K562 (cell line): ENCODE results near the gene FAM47B. TPM values are rescaled to one million over a fixed set of nuclear protein-coding genes. Genes with fewer than 3 reads are reported as not detected.

ENCODE experiments used
- ATAC-seq: fragments of 200-7000 bp; cut with Tn5 transposase; 3 replicates; pipeline ENCODE4 v1.9.1; 2020; ENCODE audit warnings: moderate library complexity
- BruUV-seq: library from RNA; stranded (reverse); fragments of 400-500 nt; replicated peaks from 2 replicates; lab custom pipeline; 2021; lab: Mats Ljungman, UMichigan
- CTCF ChIA-PET: fragments of 300-600 bp; formaldehyde crosslinking; extraction: SDS; loops from one replicate; lab custom pipeline; 2021; ENCODE audit warnings: low intra/inter-chr PET ratio; lab: Yijun Ruan, JAX
- POLR2A ChIA-PET: fragments of 300-600, 350-650 bp; sonication (Branson Sonifier 250); formaldehyde crosslinking; extraction: SDS; loops from one replicate; lab custom pipeline; 2021; ENCODE audit warnings: antibody characterized with exemption, inconsistent platforms; lab: Yijun Ruan, JAX
- DNase-seq, 4 experiments: peaks; one replicate each; pipeline versions ENCODE4 v3.0.0 to v3.0.0-alpha.2; 2011 to 2018; ENCODE audit warnings: low spot score in 3 of 4, mixed read lengths in 3 of 4; ENCODE audit errors: extremely low read depth in 1 of 4
- FAIRE-seq: peaks from 2 replicates; lab custom pipeline; 2011; peaks lifted over from hg19 to GRCh38; lab: Jason Lieb, UNC
- H2AFZ ChIP-seq: 2 replicates; pipeline ENCODE4 v1.6.0; 2011; ENCODE audit warnings: low read depth, low read length, control low read depth, inconsistent platforms
- H3K27ac ChIP-seq: fragments of 200-600 bp; 3 replicates; pipeline ENCODE4 v1.8.0; 2011; ENCODE audit warnings: low read depth, mild to moderate bottlenecking, control low read depth, inconsistent platforms, low read length, moderate library complexity, mixed read lengths; ENCODE audit errors: extremely low read depth
- H3K27me3 ChIP-seq, 2 experiments: fragments of 300-600 bp in 1 of 2; 2 replicates in 1 of 2; 3 replicates in 1 of 2; pipeline versions ENCODE4 v1.6.0 to v1.8.0; 2011; ENCODE audit warnings: inconsistent platforms in 2 of 2, low read length in 2 of 2, mild to moderate bottlenecking in 1 of 2, mixed read lengths in 1 of 2, moderate library complexity in 1 of 2; ENCODE audit not compliant: control insufficient read depth in 2 of 2, insufficient read depth in 2 of 2
- H3K36me3 ChIP-seq: fragments of 300-600 bp; 3 replicates; pipeline ENCODE4 v1.8.0; 2011; ENCODE audit warnings: mild to moderate bottlenecking, low read length, inconsistent platforms; ENCODE audit not compliant: control insufficient read depth, insufficient read depth
- H3K4me1 ChIP-seq, 2 experiments: fragments of 200-600 bp in 1 of 2; replicated peaks in 1 of 2; 2 replicates in 1 of 2; 3 replicates in 1 of 2; pipeline versions ENCODE4 v1.5.1 to v1.8.0; 2011; ENCODE audit warnings: inconsistent platforms in 2 of 2, low read length in 2 of 2, mild to moderate bottlenecking in 1 of 2, mixed read lengths in 1 of 2, moderate library complexity in 1 of 2; ENCODE audit not compliant: control insufficient read depth in 2 of 2, insufficient read depth in 2 of 2
- H3K4me2 ChIP-seq: 2 replicates; pipeline ENCODE4 v1.6.1; 2011; ENCODE audit warnings: low read length, control low read depth, inconsistent platforms, mixed read lengths; ENCODE audit not compliant: insufficient read depth
- H3K4me3 ChIP-seq: fragments of 200-600 bp; sonication (generic), shearing (Covaris generic); 2 replicates; pipeline ENCODE4 v1.5.1; 2016; ENCODE audit warnings: control low read depth, inconsistent platforms
- H3K79me2 ChIP-seq: fragments of 200-600 bp; 3 replicates; pipeline ENCODE4 v1.8.0; 2011; ENCODE audit warnings: low read length, inconsistent platforms; ENCODE audit not compliant: control insufficient read depth, insufficient read depth
- H3K9ac ChIP-seq, 2 experiments: 2 replicates each; pipeline versions ENCODE4 v1.6.0 to v1.6.1; 2011; ENCODE audit warnings: low read depth in 2 of 2, low read length in 2 of 2, control low read depth in 1 of 2, inconsistent platforms in 1 of 2, mild to moderate bottlenecking in 1 of 2, mixed read lengths in 1 of 2; ENCODE audit not compliant: insufficient read depth in 1 of 2
- H3K9me1 ChIP-seq: one replicate; pipeline ENCODE4 v1.6.0; 2011; ENCODE audit warnings: inconsistent platforms, mild to moderate bottlenecking, low read length, moderate library complexity; ENCODE audit not compliant: control insufficient read depth, insufficient read depth
- H3K9me3 ChIP-seq: replicated peaks from 2 replicates; pipeline ENCODE4 v1.5.1; 2011; ENCODE audit warnings: low read depth, low read length, inconsistent platforms; ENCODE audit not compliant: control insufficient read depth, insufficient read depth
- H4K20me1 ChIP-seq: replicated peaks from 2 replicates; pipeline ENCODE4 v1.6.1; 2011; ENCODE audit warnings: low read length, inconsistent platforms, mixed read lengths; ENCODE audit not compliant: control insufficient read depth, insufficient read depth
- ATF4 ChIP-seq: fragments of 450-650 bp; formaldehyde crosslinking; IDR thresholded peaks from 2 replicates; pipeline ENCODE4 v1.4.0; 2022; ENCODE audit warnings: mild to moderate bottlenecking, moderate library complexity
- CHD1 ChIP-seq: fragments of 200-600 bp; sonication (generic); IDR thresholded peaks from one replicate; pipeline ENCODE4 v1.6.1; 2012; ENCODE audit warnings: mild to moderate bottlenecking, moderate library complexity, low read length, inconsistent platforms
- CHD2 ChIP-seq: IDR thresholded peaks from 2 replicates; pipeline ENCODE4 v1.6.1; 2011; ENCODE audit warnings: low read depth, low read length
- EGR1 ChIP-seq: fragments of 450-650 bp; conservative IDR thresholded peaks from 2 replicates; pipeline ENCODE4 v1.6.1; 2017; ENCODE audit warnings: mild to moderate bottlenecking
- LCOR ChIP-seq: sonication (generic); formaldehyde crosslinking; IDR thresholded peaks from 2 replicates; pipeline ENCODE4 v1.8.0; 2022; ENCODE audit warnings: mild to moderate bottlenecking, missing genetic modification reagents
- MYNN ChIP-seq, 2 experiments: sonication (generic); formaldehyde crosslinking in 1 of 2; IDR thresholded peaks; 2 replicates each; pipeline versions ENCODE4 v1.5.0 to v1.6.1; 2016 to 2020; ENCODE audit warnings: antibody characterized with exemption in 1 of 2, missing genetic modification reagents in 1 of 2
- RAD21 ChIP-seq, 2 experiments: fragments of 250-450 bp in 1 of 2; fragments of 450-650 bp in 1 of 2; sonication (Bioruptor Pico) in 1 of 2; formaldehyde crosslinking in 1 of 2; IDR thresholded peaks in 1 of 2; conservative IDR thresholded peaks in 1 of 2; 2 replicates each; pipeline versions ENCODE4 v1.4.0 to v1.8.0; 2020 to 2022; ENCODE audit warnings: mild to moderate bottlenecking in 2 of 2, moderate library complexity in 1 of 2
- USF1 ChIP-seq: sonication (generic); formaldehyde crosslinking; IDR thresholded peaks from 2 replicates; pipeline ENCODE4 v1.9.0; 2022; ENCODE audit warnings: mild to moderate bottlenecking, missing genetic modification reagents
- WGBS: fragments of 100-300 bp; shearing (Covaris generic); methylation state at CpG from one replicate; pipeline ENCODE4 v1.1.6; 2016; ENCODE audit warnings: low coverage, mixed read lengths; ENCODE audit not compliant: insufficient coverage; ENCODE audit errors: missing lambda C conversion rate; 5-methylcytosine and 5-hydroxymethylcytosine counted together
- in situ Hi-C: fragments of 300-500 bp; cut with MboI; formaldehyde crosslinking; loops from 4 replicates; pipeline ENCODE4 v1.15.0; 2018; ENCODE audit warnings: inconsistent platforms, mixed read lengths
- intact Hi-C: fragments of 100-400 bp; cut with micrococcal nuclease; formaldehyde crosslinking; loops from 2 replicates; pipeline ENCODE4 v1.14.2; 2022
- polyA plus RNA-seq, 8 experiments: library from polyadenylated mRNA; depleted of rRNA in 4 of 8; stranded (reverse) in 5 of 8; unstranded in 3 of 8; fragments of >200 nt; fragmentation: Nextera tagmentation in 2 of 8; fragmentation: Illumina TruSeq in 1 of 8; extraction: Ambion mirVana in 2 of 8; extraction: Trizol in 1 of 8; gene quantifications; 2 replicates each; pipeline versions ENCODE4 v1.2.1 to v1.2.3, GENCODE V29; 2011 to 2014; ENCODE audit warnings: inconsistent platforms in 1 of 8, missing spikeins in 1 of 8
- total RNA-seq, 7 experiments: library from RNA; depleted of rRNA in 6 of 7; stranded (reverse); fragments of >200 nt in 6 of 7; fragmentation: Illumina TruSeq in 2 of 7; extraction: Trizol in 2 of 7; gene quantifications; 2 replicates each; pipeline versions ENCODE4 v1.2.1 to v1.2.3, GENCODE V29; 2011 to 2021; ENCODE audit warnings: low replicate concordance in 1 of 7
- TF ChIP-seq, protein P1 (sequence below): fragments of 200-600 bp; sonication (generic); IDR thresholded peaks from one replicate; pipeline ENCODE4 v1.6.1; 2012; ENCODE audit warnings: mild to moderate bottlenecking, low read depth, low read length, inconsistent platforms

The FAM47B gene
- total and polyA plus RNA-seq, 9 of the 15 experiments (the other 6 are each of a cell fraction or from before 2014, with no cell fraction given), result not detected

DNA sequence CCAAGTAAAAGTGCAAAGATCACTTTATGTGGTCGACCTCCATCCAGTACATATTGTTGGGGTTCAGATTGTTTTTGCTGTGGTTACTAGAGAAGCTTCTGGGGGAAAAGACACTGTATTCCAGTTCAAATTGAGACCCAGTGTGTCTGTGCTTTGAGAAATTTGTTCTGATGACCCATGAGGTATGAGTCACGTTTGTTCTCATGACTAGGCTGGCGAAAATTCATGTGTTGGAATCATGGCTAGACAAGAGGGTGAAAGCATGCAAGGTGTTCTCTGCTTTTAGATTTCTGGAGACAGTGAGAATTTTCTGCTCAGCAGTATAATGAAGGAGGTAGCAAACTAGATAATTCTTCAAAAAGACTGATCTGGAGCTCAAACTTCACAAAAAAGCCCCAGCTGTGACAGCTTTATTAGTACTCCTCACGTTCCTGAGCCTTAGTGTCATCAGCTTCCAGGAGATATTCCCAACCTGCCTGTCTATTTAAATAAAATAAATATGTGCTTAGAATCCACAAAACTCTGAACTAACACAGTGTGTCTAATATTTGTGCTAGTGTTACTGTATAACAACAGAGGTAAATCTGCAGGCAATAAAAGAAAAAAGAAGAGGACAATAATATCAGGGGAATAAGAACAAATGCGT, 24.4 kb upstream of the FAM47B start:
- in situ Hi-C loops, result no loop called here
- no peak for FAIRE-seq
- intact Hi-C loops, result no loop called here
- TF ChIP-seq, protein P1, sequence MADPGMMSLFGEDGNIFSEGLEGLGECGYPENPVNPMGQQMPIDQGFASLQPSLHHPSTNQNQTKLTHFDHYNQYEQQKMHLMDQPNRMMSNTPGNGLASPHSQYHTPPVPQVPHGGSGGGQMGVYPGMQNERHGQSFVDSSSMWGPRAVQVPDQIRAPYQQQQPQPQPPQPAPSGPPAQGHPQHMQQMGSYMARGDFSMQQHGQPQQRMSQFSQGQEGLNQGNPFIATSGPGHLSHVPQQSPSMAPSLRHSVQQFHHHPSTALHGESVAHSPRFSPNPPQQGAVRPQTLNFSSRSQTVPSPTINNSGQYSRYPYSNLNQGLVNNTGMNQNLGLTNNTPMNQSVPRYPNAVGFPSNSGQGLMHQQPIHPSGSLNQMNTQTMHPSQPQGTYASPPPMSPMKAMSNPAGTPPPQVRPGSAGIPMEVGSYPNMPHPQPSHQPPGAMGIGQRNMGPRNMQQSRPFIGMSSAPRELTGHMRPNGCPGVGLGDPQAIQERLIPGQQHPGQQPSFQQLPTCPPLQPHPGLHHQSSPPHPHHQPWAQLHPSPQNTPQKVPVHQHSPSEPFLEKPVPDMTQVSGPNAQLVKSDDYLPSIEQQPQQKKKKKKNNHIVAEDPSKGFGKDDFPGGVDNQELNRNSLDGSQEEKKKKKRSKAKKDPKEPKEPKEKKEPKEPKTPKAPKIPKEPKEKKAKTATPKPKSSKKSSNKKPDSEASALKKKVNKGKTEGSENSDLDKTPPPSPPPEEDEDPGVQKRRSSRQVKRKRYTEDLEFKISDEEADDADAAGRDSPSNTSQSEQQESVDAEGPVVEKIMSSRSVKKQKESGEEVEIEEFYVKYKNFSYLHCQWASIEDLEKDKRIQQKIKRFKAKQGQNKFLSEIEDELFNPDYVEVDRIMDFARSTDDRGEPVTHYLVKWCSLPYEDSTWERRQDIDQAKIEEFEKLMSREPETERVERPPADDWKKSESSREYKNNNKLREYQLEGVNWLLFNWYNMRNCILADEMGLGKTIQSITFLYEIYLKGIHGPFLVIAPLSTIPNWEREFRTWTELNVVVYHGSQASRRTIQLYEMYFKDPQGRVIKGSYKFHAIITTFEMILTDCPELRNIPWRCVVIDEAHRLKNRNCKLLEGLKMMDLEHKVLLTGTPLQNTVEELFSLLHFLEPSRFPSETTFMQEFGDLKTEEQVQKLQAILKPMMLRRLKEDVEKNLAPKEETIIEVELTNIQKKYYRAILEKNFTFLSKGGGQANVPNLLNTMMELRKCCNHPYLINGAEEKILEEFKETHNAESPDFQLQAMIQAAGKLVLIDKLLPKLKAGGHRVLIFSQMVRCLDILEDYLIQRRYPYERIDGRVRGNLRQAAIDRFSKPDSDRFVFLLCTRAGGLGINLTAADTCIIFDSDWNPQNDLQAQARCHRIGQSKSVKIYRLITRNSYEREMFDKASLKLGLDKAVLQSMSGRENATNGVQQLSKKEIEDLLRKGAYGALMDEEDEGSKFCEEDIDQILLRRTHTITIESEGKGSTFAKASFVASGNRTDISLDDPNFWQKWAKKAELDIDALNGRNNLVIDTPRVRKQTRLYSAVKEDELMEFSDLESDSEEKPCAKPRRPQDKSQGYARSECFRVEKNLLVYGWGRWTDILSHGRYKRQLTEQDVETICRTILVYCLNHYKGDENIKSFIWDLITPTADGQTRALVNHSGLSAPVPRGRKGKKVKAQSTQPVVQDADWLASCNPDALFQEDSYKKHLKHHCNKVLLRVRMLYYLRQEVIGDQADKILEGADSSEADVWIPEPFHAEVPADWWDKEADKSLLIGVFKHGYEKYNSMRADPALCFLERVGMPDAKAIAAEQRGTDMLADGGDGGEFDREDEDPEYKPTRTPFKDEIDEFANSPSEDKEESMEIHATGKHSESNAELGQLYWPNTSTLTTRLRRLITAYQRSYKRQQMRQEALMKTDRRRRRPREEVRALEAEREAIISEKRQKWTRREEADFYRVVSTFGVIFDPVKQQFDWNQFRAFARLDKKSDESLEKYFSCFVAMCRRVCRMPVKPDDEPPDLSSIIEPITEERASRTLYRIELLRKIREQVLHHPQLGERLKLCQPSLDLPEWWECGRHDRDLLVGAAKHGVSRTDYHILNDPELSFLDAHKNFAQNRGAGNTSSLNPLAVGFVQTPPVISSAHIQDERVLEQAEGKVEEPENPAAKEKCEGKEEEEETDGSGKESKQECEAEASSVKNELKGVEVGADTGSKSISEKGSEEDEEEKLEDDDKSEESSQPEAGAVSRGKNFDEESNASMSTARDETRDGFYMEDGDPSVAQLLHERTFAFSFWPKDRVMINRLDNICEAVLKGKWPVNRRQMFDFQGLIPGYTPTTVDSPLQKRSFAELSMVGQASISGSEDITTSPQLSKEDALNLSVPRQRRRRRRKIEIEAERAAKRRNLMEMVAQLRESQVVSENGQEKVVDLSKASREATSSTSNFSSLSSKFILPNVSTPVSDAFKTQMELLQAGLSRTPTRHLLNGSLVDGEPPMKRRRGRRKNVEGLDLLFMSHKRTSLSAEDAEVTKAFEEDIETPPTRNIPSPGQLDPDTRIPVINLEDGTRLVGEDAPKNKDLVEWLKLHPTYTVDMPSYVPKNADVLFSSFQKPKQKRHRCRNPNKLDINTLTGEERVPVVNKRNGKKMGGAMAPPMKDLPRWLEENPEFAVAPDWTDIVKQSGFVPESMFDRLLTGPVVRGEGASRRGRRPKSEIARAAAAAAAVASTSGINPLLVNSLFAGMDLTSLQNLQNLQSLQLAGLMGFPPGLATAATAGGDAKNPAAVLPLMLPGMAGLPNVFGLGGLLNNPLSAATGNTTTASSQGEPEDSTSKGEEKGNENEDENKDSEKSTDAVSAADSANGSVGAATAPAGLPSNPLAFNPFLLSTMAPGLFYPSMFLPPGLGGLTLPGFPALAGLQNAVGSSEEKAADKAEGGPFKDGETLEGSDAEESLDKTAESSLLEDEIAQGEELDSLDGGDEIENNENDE, result no peak
- TF ChIP-seq CHD2 (no peak), MYNN (IDR thresholded peaks at IDR 0.05) (no peak), MYNN (CRISPR knock-in tag; IDR thresholded peaks at IDR 0.05) (no peak), EGR1 (no peak), CHD1 (no peak), ATF4 (no peak), RAD21 (CRISPR knock-in tag; conservative IDR thresholded peaks at IDR 0.05 in 1 of 2, IDR thresholded peaks at IDR 0.05 in 1 of 2) (no peak), LCOR (CRISPR knock-in tag) (no peak), USF1 (CRISPR knock-in tag) (no peak)

More for the DNA sequence above, 24.4 kb upstream of the FAM47B start:
- Histone ChIP-seq H3K9me3 (no peaks in the 10 kb centered on the region), H2AFZ (no peak overlapping the region), H3K4me2 (no peak overlapping the region), H3K4me1 (no peaks in the 10 kb centered on the region), H3K9ac (no peak overlapping the region), H3K27me3 (no peaks in the 10 kb centered on the region), H4K20me1 (no peaks in the 10 kb centered on the region), H3K4me3 (no peak overlapping the region), H3K36me3 (no peaks in the 10 kb centered on the region), H3K27ac (no peak overlapping the region), H3K79me2 (no peaks in the 10 kb centered on the region), H3K9me1 (no peaks in the 10 kb centered on the region)
- no TSS peak for BruUV-seq
- ATAC-seq (no peak), DNase-seq (no peak)
- CTCF ChIA-PET, result no interaction called here
- WGBS, result 0% methylated on average over 5 of the region's 5 CpGs
- POLR2A ChIA-PET, result no interaction called here
